ENCODE results near the gene THEM5. TPM values are rescaled to one million over a fixed set of nuclear protein-coding genes. Genes with fewer than 3 reads are reported as not detected.
"Not testable (repeated sequence)": the region's sequence is repeated elsewhere in the genome, so short reads cannot be mapped to it uniquely, and the experiment has no call there.

The THEM5 gene
- total and polyA plus RNA-seq, 10 of the 15 experiments (the other 5 are each of a cell fraction or from before 2014, with no cell fraction given): 0.16 TPM; not detected in 9

DNA sequence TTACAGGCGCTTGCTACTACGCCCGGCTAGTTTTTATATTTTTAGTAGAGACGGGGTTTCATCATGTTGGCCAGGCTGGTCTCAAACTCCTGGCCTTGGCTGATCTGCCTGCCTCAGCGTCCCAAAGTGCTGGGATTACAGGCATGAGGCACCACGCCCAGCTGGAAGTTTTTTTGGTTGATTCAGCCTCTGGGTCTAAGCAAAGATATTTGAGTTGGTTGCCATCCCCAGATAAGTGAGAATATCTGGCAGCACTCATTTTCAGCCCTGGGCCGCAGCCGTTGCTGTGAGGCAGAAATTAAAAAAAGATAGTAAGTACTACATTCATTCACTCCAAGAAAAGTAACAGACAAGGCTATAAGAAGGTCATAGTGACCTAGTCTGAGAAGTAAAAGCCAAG, 2.0 kb upstream of the THEM5 start:
- H3K27ac ChIP-seq (ENCODE audit: control insufficient read depth, insufficient read depth); CTCF ChIA-PET; RAD21 ChIA-PET (ENCODE audit: unreplicated experiment); H3K79me2 ChIP-seq (ENCODE audit: control insufficient read depth, insufficient read depth, low read length); in situ Hi-C loops (cut with MboI); BruUV-seq (replicated peaks); H3K9me3 ChIP-seq (replicated peaks; ENCODE audit: control insufficient read depth, insufficient read depth, low read length); H3K4me1 ChIP-seq (ENCODE audit: control insufficient read depth, insufficient read depth, low read length); SMC1A ChIA-PET (ENCODE audit: uncharacterized antibody, unreplicated experiment); H4K20me1 ChIP-seq (ENCODE audit: control insufficient read depth, insufficient read depth); ATAC-seq; FAIRE-seq; H3K36me3 ChIP-seq (ENCODE audit: control insufficient read depth in 2 of 2, insufficient read depth in 2 of 2, low read length in 1 of 2); H3K4me2 ChIP-seq (ENCODE audit: control insufficient read depth, insufficient read depth); intact Hi-C loops (cut with micrococcal nuclease; ENCODE audit: unreplicated experiment); H2AFZ ChIP-seq (ENCODE audit: control insufficient read depth, low read depth, low read length); H3K9ac ChIP-seq (ENCODE audit: control insufficient read depth, insufficient read depth, low read length); DNase-seq (ENCODE audit: low read depth, low spot score); H3K4me3 ChIP-seq; H3K27me3 ChIP-seq (replicated peaks in 1 of 2; ENCODE audit: control insufficient read depth in 2 of 2, insufficient read depth in 2 of 2, low read length in 1 of 2): not testable (repeated sequence)
- WGBS (ENCODE audit: insufficient coverage, insufficient replicate concordance, low lambda C conversion rate, missing lambda C conversion rate): 52% methylated on average over 8 of the region's 8 CpGs
- POLR2A ChIA-PET: interaction anchor here (0.9 kb wide), 1 partner anchor 13 kb away, joined by 3 read pairs; no protein-coding TSS in a partner anchor

DNA sequence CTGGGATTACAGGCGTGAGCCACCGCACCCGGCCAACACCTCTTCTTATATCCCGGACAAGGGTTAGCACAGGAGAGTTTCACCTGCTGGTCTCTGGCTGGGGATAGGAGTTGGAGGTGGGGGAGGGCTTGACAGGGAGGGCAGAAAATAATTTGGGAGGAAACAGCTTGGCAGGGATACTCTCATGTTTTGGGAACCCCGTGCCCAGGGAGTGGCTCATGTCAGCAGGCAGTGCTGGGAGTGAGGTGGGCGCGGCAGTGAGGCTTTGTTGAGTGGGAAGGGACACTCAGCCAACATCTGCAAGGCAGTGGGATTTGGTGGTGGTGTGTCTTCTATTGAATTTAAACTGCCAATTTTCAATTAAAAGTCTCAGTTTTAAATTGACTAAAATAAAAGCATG, 1.1 kb upstream of the THEM5 start:
- Histone ChIP-seq H3K27ac (ENCODE audit: control insufficient read depth, insufficient read depth) (no peak overlapping the region), H3K36me3 (ENCODE audit: control insufficient read depth in 2 of 2, insufficient read depth in 2 of 2, low read length in 1 of 2) (no peaks in the 10 kb centered on the region), H3K4me2 (ENCODE audit: control insufficient read depth, insufficient read depth) (no peak overlapping the region), H3K4me1 (ENCODE audit: control insufficient read depth, insufficient read depth, low read length) (peaks cover 1% of the 10 kb centered on the region), H3K9me3 (replicated peaks; ENCODE audit: control insufficient read depth, insufficient read depth, low read length) (no peaks in the 10 kb centered on the region), H4K20me1 (ENCODE audit: control insufficient read depth, insufficient read depth) (no peaks in the 10 kb centered on the region), H3K9ac (ENCODE audit: control insufficient read depth, insufficient read depth, low read length) (no peak overlapping the region), H2AFZ (ENCODE audit: control insufficient read depth, low read depth, low read length) (no peak overlapping the region), H3K4me3 (no peak overlapping the region), H3K79me2 (ENCODE audit: control insufficient read depth, insufficient read depth, low read length) (no peaks in the 10 kb centered on the region), H3K27me3 (replicated peaks in 1 of 2; ENCODE audit: control insufficient read depth in 2 of 2, insufficient read depth in 2 of 2, low read length in 1 of 2) (peaks cover 0 to 3% of the 10 kb centered on the region in 2 experiments; a peak in 1 of 4 replicates)
- ATAC-seq (no peak), FAIRE-seq (no peak), DNase-seq (ENCODE audit: low read depth, low spot score) (no peak)
- intact Hi-C loops (cut with micrococcal nuclease; ENCODE audit: unreplicated experiment) (no loop called here), in situ Hi-C loops (cut with MboI) (no loop called here)
- CTCF ChIA-PET: no interaction called here
- TF ChIP-seq ZBED1 (IDR thresholded peaks at IDR 0.05; ENCODE audit: borderline replicate concordance) (no peak), CREM (IDR thresholded peaks at IDR 0.05; ENCODE audit: low read depth) (no peak), EP300 (IDR thresholded peaks at IDR 0.05; ENCODE audit: borderline replicate concordance in 1 of 2, control insufficient read depth in 1 of 2, low read depth in 2 of 2, low read length in 2 of 2) (no peak), POLR2AphosphoS5 (IDR thresholded peaks at IDR 0.05; ENCODE audit: low read length) (no peak), CBX3 (IDR thresholded peaks at IDR 0.05; ENCODE audit: borderline replicate concordance, low read depth) (no peak), BHLHE40 (IDR thresholded peaks at IDR 0.05; ENCODE audit: borderline replicate concordance in 1 of 2, low read depth in 2 of 2, low read length in 1 of 2) (no peak), CBX5 (IDR thresholded peaks at IDR 0.05; ENCODE audit: low read depth) (no peak), ZNF24 (IDR thresholded peaks at IDR 0.05) (no peak), FOXK2 (IDR thresholded peaks at IDR 0.05) (no peak)
- TF ChIP-seq, protein P1, sequence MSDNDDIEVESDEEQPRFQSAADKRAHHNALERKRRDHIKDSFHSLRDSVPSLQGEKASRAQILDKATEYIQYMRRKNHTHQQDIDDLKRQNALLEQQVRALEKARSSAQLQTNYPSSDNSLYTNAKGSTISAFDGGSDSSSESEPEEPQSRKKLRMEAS (IDR thresholded peaks at IDR 0.05; ENCODE audit: low read depth, low read length): no peak
- TF ChIP-seq, protein P2, sequence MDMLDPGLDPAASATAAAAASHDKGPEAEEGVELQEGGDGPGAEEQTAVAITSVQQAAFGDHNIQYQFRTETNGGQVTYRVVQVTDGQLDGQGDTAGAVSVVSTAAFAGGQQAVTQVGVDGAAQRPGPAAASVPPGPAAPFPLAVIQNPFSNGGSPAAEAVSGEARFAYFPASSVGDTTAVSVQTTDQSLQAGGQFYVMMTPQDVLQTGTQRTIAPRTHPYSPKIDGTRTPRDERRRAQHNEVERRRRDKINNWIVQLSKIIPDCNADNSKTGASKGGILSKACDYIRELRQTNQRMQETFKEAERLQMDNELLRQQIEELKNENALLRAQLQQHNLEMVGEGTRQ (IDR thresholded peaks at IDR 0.05; ENCODE audit: borderline replicate concordance, low read depth, low read length): no peak
- TF ChIP-seq, protein P3, sequence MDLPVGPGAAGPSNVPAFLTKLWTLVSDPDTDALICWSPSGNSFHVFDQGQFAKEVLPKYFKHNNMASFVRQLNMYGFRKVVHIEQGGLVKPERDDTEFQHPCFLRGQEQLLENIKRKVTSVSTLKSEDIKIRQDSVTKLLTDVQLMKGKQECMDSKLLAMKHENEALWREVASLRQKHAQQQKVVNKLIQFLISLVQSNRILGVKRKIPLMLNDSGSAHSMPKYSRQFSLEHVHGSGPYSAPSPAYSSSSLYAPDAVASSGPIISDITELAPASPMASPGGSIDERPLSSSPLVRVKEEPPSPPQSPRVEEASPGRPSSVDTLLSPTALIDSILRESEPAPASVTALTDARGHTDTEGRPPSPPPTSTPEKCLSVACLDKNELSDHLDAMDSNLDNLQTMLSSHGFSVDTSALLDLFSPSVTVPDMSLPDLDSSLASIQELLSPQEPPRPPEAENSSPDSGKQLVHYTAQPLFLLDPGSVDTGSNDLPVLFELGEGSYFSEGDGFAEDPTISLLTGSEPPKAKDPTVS (IDR thresholded peaks at IDR 0.05; ENCODE audit: low read depth, low read length): no peak
- POLR2A ChIA-PET: no interaction called here
- no TSS peak for BruUV-seq (replicated peaks)
- SMC1A ChIA-PET (ENCODE audit: uncharacterized antibody, unreplicated experiment): no interaction called here
- RAD21 ChIA-PET (ENCODE audit: unreplicated experiment): no interaction called here
- 55% methylated on average over 7 of the region's 7 CpGs for WGBS (ENCODE audit: insufficient coverage, insufficient replicate concordance, low lambda C conversion rate, missing lambda C conversion rate)

All from GM12878 (cell line).